T-helper 1 cell treated with Interleukin-12 subunit alpha and Interleukin-12 subunit beta and Interleukin-4 antibody, amounts not matched to agents 30 μg/mL and 1 μg/mL, for 36 hours (primary cell): ENCODE measurements around the gene SETD6.
"Not testable (repeated sequence)": the region's sequence is repeated elsewhere in the genome, so short reads cannot be mapped to it uniquely, and the experiment has no call there.

Experiments
- H3K27ac Mint-ChIP-seq: one replicate; pipeline ENCODE4 v1.8.0; 2021; ENCODE audit warnings: mild to moderate bottlenecking, mixed read lengths
- H3K27me3 Mint-ChIP-seq: one replicate; pipeline ENCODE4 v1.8.0; 2021; ENCODE audit warnings: low read depth, mixed read lengths
- H3K36me3 Mint-ChIP-seq: one replicate; pipeline ENCODE4 v1.8.0; 2021; ENCODE audit warnings: low read depth, mixed read lengths
- H3K4me1 Mint-ChIP-seq: one replicate; pipeline ENCODE4 v1.8.0; 2021; ENCODE audit warnings: low read depth, mixed read lengths
- H3K4me3 Mint-ChIP-seq: one replicate; pipeline ENCODE4 v1.8.0; 2021; ENCODE audit warnings: mild to moderate bottlenecking, moderate library complexity, mixed read lengths
- H3K9me3 Mint-ChIP-seq: one replicate; pipeline ENCODE4 v1.8.0; 2021; ENCODE audit warnings: mixed read lengths

SETD6 gene

DNA sequence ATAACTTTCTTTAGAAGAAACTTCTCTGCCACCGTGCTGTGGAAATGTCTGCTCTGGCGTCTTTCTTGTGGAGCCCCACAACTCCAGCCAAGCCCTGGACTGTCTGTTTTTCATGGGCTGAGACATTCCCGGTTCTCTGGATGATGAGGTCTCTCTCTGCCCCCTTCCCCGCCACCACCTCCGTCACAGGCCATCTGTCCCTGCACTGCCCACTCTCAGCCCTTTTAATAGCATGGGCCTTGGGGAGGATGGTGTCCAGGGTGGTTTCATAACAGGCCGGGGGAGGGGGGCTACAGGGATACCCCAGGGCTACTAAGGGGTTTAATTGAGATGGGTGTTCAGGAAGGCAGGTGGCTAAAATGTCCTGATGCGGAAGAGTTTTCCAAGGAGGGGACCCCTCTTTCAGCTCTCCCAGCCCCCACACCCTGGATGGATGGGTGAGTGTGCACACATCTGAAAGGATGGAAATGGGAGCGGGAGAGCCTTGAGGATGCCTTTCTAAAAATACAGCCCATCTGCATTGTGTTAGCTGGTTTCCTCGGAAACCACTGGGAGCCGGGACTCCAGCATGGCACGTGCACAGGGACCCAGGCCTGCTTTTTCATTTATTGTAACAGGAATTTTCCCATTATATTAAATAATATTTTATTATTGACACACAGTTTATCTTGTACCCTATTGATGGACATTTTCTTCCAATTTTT is 30.0 kb upstream of the SETD6 start:
- Mint-ChIP-seq H3K9me3 (no peaks in the 10 kb centered on the region), H3K27me3 (no peaks in the 10 kb centered on the region), H3K27ac (no peak overlapping the region), H3K36me3 (no peaks in the 10 kb centered on the region), H3K4me3 (no peak overlapping the region), H3K4me1 (peaks cover 2% of the 10 kb centered on the region)

GRCh38 chr16:58487566-58488351 is 27.6 kb upstream of the SETD6 start:
- H3K9me3 Mint-ChIP-seq, result no peaks in the 10 kb centered on the region
- no peaks in the 10 kb centered on the region for H3K27me3 Mint-ChIP-seq
- H3K4me3 Mint-ChIP-seq, result no peak overlapping the region
- peaks cover 2% of the 10 kb centered on the region for H3K4me1 Mint-ChIP-seq
- no peak overlapping the region for H3K27ac Mint-ChIP-seq
- no peaks in the 10 kb centered on the region for H3K36me3 Mint-ChIP-seq

GRCh38 chr16:58488531-58488930 is 26.8 kb upstream of the SETD6 start:
- no peaks in the 10 kb centered on the region for H3K27me3 Mint-ChIP-seq
- peaks cover 2% of the 10 kb centered on the region for H3K4me1 Mint-ChIP-seq
- H3K27ac Mint-ChIP-seq, result no peak overlapping the region
- H3K4me3 Mint-ChIP-seq, result no peak overlapping the region
- no peaks in the 10 kb centered on the region for H3K36me3 Mint-ChIP-seq
- H3K9me3 Mint-ChIP-seq, result no peaks in the 10 kb centered on the region

- Mint-ChIP-seq H3K27ac (no peak overlapping the region), H3K27me3 (no peaks in the 10 kb centered on the region), H3K36me3 (no peaks in the 10 kb centered on the region), H3K9me3 (no peaks in the 10 kb centered on the region), H3K4me1 (peaks cover 4% of the 10 kb centered on the region), H3K4me3 (no peak overlapping the region)
Observed at GRCh38 chr16:58490065-58490464, 25.3 kb upstream of the SETD6 start.

DNA sequence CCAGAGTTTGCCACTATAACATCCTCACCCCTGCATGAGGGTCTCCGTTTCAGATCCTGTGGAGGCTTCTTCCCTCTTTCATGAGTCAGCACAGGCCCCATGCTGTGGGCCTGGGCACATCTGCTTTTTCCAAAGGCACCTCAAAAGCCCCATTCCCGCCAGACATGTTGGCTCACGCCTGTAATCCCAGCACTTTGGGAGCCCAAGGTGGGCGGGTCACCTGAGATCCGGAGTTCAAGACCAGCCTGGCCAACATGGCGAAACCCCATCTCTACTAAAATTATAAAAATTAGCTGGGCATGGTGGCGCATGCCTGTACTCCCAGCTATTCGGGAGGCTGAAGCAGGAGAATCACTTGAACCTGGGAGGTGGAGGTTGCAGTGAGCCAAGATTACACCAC is 24.8 kb upstream of the SETD6 start:
- not testable (repeated sequence) for H3K27ac Mint-ChIP-seq, H3K4me3 Mint-ChIP-seq, H3K4me1 Mint-ChIP-seq, H3K9me3 Mint-ChIP-seq, H3K27me3 Mint-ChIP-seq, H3K36me3 Mint-ChIP-seq

DNA sequence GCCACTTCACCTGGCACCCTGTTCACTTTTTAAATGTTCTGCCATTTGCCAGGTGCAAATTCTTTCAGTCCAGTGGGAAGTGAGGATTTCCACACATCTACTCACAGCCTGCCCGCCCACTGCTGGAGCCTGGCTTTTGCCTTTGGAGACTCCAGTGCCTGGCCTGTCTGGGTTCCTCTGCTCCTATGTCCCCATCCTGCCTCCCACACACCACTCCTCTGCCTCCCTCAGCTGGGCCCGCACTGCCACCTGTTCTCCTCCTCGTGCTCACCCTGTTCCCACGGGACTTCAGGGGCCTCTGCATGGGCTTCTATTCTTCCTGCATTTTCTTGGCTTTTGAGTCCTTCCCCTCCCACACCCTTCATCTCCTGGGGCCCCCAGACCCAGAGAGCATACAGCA is 23.3 kb upstream of the SETD6 start:
- no peaks in the 10 kb centered on the region for H3K27me3 Mint-ChIP-seq
- H3K9me3 Mint-ChIP-seq, result no peaks in the 10 kb centered on the region
- no peak overlapping the region for H3K4me3 Mint-ChIP-seq
- peaks cover 9% of the 10 kb centered on the region for H3K4me1 Mint-ChIP-seq
- no peak overlapping the region for H3K27ac Mint-ChIP-seq
- no peaks in the 10 kb centered on the region for H3K36me3 Mint-ChIP-seq

- H3K4me3 Mint-ChIP-seq, result no peak overlapping the region
Observed at GRCh38 chr16:58492735-58493134, 22.6 kb upstream of the SETD6 start.

GRCh38 chr16:58493756-58494431 is 21.4 kb upstream of the SETD6 start:
- Mint-ChIP-seq H3K4me3 (no peak overlapping the region), H3K36me3 (no peaks in the 10 kb centered on the region), H3K27me3 (no peaks in the 10 kb centered on the region), H3K27ac (no peak overlapping the region), H3K9me3 (no peaks in the 10 kb centered on the region), H3K4me1 (peaks cover 8% of the 10 kb centered on the region)

More at GRCh38 chr16:58492735-58493134, 22.6 kb upstream of the SETD6 start:
- no peaks in the 10 kb centered on the region for H3K27me3 Mint-ChIP-seq
- no peaks in the 10 kb centered on the region for H3K9me3 Mint-ChIP-seq
- no peak overlapping the region for H3K27ac Mint-ChIP-seq
- H3K36me3 Mint-ChIP-seq, result no peaks in the 10 kb centered on the region
- peaks cover 9% of the 10 kb centered on the region for H3K4me1 Mint-ChIP-seq

DNA sequence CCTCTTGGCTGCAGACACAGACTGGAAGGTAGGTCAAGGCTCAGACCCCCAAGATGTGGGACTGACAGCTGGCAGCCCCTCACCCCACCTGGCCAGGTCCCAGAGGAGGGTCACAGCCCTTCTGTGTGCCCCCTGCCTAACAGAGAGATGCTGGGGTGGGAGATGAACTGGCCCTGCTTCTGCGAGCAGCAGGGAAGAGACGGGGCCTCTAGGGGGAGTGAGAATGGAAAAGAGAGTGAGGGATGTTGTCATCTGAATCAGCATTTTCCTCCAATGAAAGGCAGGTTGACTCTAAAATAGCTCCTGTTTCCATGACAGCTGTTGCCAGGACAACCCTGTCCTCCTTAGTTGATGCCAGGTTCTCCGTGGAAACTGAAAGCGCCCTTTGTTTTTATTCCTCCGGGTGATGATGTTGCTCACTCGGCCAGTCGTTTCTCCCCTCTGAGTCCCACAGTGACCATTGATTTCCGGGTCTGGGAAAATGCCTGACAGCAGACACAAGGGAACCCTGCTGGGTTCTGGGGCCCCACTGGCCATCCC is 20.3 kb upstream of the SETD6 start:
- Mint-ChIP-seq H3K36me3 (no peaks in the 10 kb centered on the region), H3K27me3 (no peaks in the 10 kb centered on the region), H3K9me3 (no peaks in the 10 kb centered on the region), H3K4me3 (no peak overlapping the region), H3K4me1 (peaks cover 8% of the 10 kb centered on the region), H3K27ac (peak overlapping the region; percentile 41)

GRCh38 chr16:58495521-58496331 is 19.6 kb upstream of the SETD6 start:
- Mint-ChIP-seq H3K36me3 (no peaks in the 10 kb centered on the region), H3K27me3 (no peaks in the 10 kb centered on the region), H3K4me1 (peaks cover 8% of the 10 kb centered on the region), H3K9me3 (no peaks in the 10 kb centered on the region), H3K4me3 (no peak overlapping the region), H3K27ac (peak overlapping the region; percentile 41)

- Mint-ChIP-seq H3K4me3 (no peak overlapping the region), H3K27ac (no peak overlapping the region), H3K9me3 (no peaks in the 10 kb centered on the region), H3K4me1 (peaks cover 12% of the 10 kb centered on the region), H3K36me3 (no peaks in the 10 kb centered on the region), H3K27me3 (no peaks in the 10 kb centered on the region)
Observed at GRCh38 chr16:58497468-58497867, 17.8 kb upstream of the SETD6 start.

DNA sequence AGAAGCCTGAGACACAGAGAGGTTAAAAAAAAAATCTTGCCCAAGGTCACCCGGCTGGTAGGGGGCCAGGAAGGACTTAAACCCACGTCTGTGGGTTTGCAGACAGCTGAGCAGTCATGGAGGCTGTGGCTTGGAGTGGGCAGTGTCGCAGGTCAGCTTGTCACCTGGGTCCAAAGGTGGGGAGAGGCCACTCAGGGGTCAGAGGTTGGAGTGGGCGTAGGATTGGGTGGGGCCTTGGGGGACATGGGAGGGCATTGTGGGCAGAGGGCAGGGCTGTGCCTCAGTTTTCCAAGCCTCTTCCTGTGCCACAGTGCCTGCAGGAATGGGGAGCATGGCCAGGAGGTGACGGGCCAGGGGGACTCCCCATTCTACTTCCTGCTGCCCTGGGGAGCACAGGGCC is 17.4 kb upstream of the SETD6 start:
- H3K4me3 Mint-ChIP-seq, result no peak overlapping the region
- H3K9me3 Mint-ChIP-seq, result no peaks in the 10 kb centered on the region
- no peaks in the 10 kb centered on the region for H3K27me3 Mint-ChIP-seq
- peaks cover 12% of the 10 kb centered on the region for H3K4me1 Mint-ChIP-seq
- no peaks in the 10 kb centered on the region for H3K36me3 Mint-ChIP-seq
- H3K27ac Mint-ChIP-seq, result no peak overlapping the region

DNA sequence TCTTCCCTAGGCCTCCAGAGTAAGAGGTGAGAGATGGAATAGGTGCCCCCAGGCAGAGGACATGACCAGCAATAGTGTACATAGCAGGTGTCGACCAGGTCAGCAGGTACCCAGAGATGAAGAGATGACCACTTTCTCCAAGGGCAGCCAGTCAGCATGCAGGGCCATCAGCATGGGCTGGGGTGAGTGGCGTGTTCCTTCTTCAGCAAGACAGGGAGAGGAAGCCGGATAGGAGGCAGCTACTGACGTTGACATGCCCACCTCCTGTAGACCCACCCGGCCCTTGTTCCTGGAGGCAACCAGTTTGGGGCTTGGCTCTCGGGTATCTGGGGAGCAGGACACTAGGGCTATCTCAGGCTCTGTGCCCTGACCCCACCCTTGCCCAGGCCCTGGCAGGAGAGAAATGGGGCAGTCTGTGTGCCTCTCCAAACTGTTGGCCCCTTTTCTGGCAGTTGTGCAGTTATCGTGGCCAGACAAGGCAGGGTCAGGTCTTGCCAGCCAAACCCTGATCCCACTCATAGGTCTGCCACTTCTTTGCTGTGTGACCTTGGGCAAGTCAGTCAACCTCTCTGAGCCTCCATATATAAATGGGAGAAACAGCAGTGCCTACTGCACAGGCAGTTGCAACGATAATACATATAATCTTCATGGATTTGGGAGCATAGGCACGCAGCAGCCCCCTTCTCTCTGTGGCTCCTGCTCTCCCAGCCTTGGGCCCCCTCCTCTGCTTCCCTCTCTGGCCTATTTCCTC is 16.8 kb upstream of the SETD6 start:
- Mint-ChIP-seq H3K4me3 (no peak overlapping the region), H3K36me3 (no peaks in the 10 kb centered on the region), H3K27me3 (no peaks in the 10 kb centered on the region), H3K4me1 (peaks cover 12% of the 10 kb centered on the region), H3K27ac (no peak overlapping the region), H3K9me3 (no peaks in the 10 kb centered on the region)
